K562 (cell line): ENCODE data around the gene TINAG. TPM values are rescaled to one million over a fixed set of nuclear protein-coding genes. Genes with fewer than 3 reads are reported as not detected.
"Not testable (repeated sequence)": the region's sequence is repeated elsewhere in the genome, so short reads cannot be mapped to it uniquely, and the experiment has no call there.

Source experiments
- ATAC-seq: fragments of 200-7000 bp; cut with Tn5 transposase; 3 replicates; pipeline ENCODE4 v1.9.1; 2020; ENCODE audit warnings: moderate library complexity
- BruUV-seq: library from RNA; stranded (reverse); fragments of 400-500 nt; replicated peaks from 2 replicates; lab custom pipeline; 2021; lab: Mats Ljungman, UMichigan
- CTCF ChIA-PET: fragments of 300-600 bp; formaldehyde crosslinking; extraction: SDS; loops from one replicate; lab custom pipeline; 2021; ENCODE audit warnings: low intra/inter-chr PET ratio; lab: Yijun Ruan, JAX
- POLR2A ChIA-PET: fragments of 300-600, 350-650 bp; sonication (Branson Sonifier 250); formaldehyde crosslinking; extraction: SDS; loops from one replicate; lab custom pipeline; 2021; ENCODE audit warnings: antibody characterized with exemption, inconsistent platforms; lab: Yijun Ruan, JAX
- DNase-seq, 4 experiments: peaks; one replicate each; pipeline versions ENCODE4 v3.0.0 to v3.0.0-alpha.2; 2011 to 2018; ENCODE audit warnings: low spot score in 3 of 4, mixed read lengths in 3 of 4; ENCODE audit errors: extremely low read depth in 1 of 4
- FAIRE-seq: peaks from 2 replicates; lab custom pipeline; 2011; peaks lifted over from hg19 to GRCh38; lab: Jason Lieb, UNC
- H2AFZ ChIP-seq: 2 replicates; pipeline ENCODE4 v1.6.0; 2011; ENCODE audit warnings: low read depth, low read length, control low read depth, inconsistent platforms
- H3K27ac ChIP-seq: fragments of 200-600 bp; 3 replicates; pipeline ENCODE4 v1.8.0; 2011; ENCODE audit warnings: low read depth, mild to moderate bottlenecking, control low read depth, inconsistent platforms, low read length, moderate library complexity, mixed read lengths; ENCODE audit errors: extremely low read depth
- H3K27me3 ChIP-seq, 2 experiments: fragments of 300-600 bp in 1 of 2; 2 replicates in 1 of 2; 3 replicates in 1 of 2; pipeline versions ENCODE4 v1.6.0 to v1.8.0; 2011; ENCODE audit warnings: inconsistent platforms in 2 of 2, low read length in 2 of 2, mild to moderate bottlenecking in 1 of 2, mixed read lengths in 1 of 2, moderate library complexity in 1 of 2; ENCODE audit not compliant: control insufficient read depth in 2 of 2, insufficient read depth in 2 of 2
- H3K36me3 ChIP-seq: fragments of 300-600 bp; 3 replicates; pipeline ENCODE4 v1.8.0; 2011; ENCODE audit warnings: mild to moderate bottlenecking, low read length, inconsistent platforms; ENCODE audit not compliant: control insufficient read depth, insufficient read depth
- H3K4me1 ChIP-seq, 2 experiments: fragments of 200-600 bp in 1 of 2; replicated peaks in 1 of 2; 2 replicates in 1 of 2; 3 replicates in 1 of 2; pipeline versions ENCODE4 v1.5.1 to v1.8.0; 2011; ENCODE audit warnings: inconsistent platforms in 2 of 2, low read length in 2 of 2, mild to moderate bottlenecking in 1 of 2, mixed read lengths in 1 of 2, moderate library complexity in 1 of 2; ENCODE audit not compliant: control insufficient read depth in 2 of 2, insufficient read depth in 2 of 2
- H3K4me2 ChIP-seq: 2 replicates; pipeline ENCODE4 v1.6.1; 2011; ENCODE audit warnings: low read length, control low read depth, inconsistent platforms, mixed read lengths; ENCODE audit not compliant: insufficient read depth
- H3K4me3 ChIP-seq: fragments of 200-600 bp; sonication (generic), shearing (Covaris generic); 2 replicates; pipeline ENCODE4 v1.5.1; 2016; ENCODE audit warnings: control low read depth, inconsistent platforms
- H3K79me2 ChIP-seq: fragments of 200-600 bp; 3 replicates; pipeline ENCODE4 v1.8.0; 2011; ENCODE audit warnings: low read length, inconsistent platforms; ENCODE audit not compliant: control insufficient read depth, insufficient read depth
- H3K9ac ChIP-seq, 2 experiments: 2 replicates each; pipeline versions ENCODE4 v1.6.0 to v1.6.1; 2011; ENCODE audit warnings: low read depth in 2 of 2, low read length in 2 of 2, control low read depth in 1 of 2, inconsistent platforms in 1 of 2, mild to moderate bottlenecking in 1 of 2, mixed read lengths in 1 of 2; ENCODE audit not compliant: insufficient read depth in 1 of 2
- H3K9me1 ChIP-seq: one replicate; pipeline ENCODE4 v1.6.0; 2011; ENCODE audit warnings: inconsistent platforms, mild to moderate bottlenecking, low read length, moderate library complexity; ENCODE audit not compliant: control insufficient read depth, insufficient read depth
- H3K9me3 ChIP-seq: replicated peaks from 2 replicates; pipeline ENCODE4 v1.5.1; 2011; ENCODE audit warnings: low read depth, low read length, inconsistent platforms; ENCODE audit not compliant: control insufficient read depth, insufficient read depth
- H4K20me1 ChIP-seq: replicated peaks from 2 replicates; pipeline ENCODE4 v1.6.1; 2011; ENCODE audit warnings: low read length, inconsistent platforms, mixed read lengths; ENCODE audit not compliant: control insufficient read depth, insufficient read depth
- KDM1A ChIP-seq, 2 experiments: fragments of 450-650 bp; IDR thresholded peaks; 2 replicates each; pipeline ENCODE4 v1.6.1; 2016; ENCODE audit warnings: mild to moderate bottlenecking in 2 of 2
- LARP7 ChIP-seq: fragments of 450-650 bp; IDR thresholded peaks from 2 replicates; pipeline ENCODE4 v1.6.1; 2016
- MED1 ChIP-seq: sonication (generic); formaldehyde crosslinking; IDR thresholded peaks from 2 replicates; pipeline ENCODE4 v1.8.1; 2023; ENCODE audit warnings: missing genetic modification reagents, borderline replicate concordance
- NFE2L1 ChIP-seq: fragments of 450-650 bp; IDR thresholded peaks from 2 replicates; pipeline ENCODE4 v1.6.1; 2016; ENCODE audit warnings: missing genetic modification characterization, low read depth, mild to moderate bottlenecking, missing compliant biosample characterization, moderate library complexity, borderline replicate concordance
- POLR2H ChIP-seq: IDR thresholded peaks from 2 replicates; pipeline ENCODE4 v1.6.1; 2016; ENCODE audit warnings: missing genetic modification characterization, low read depth, mild to moderate bottlenecking, control low read depth, missing compliant biosample characterization, moderate library complexity
- SUPT5H ChIP-seq: fragments of 450-650 bp; IDR thresholded peaks from 2 replicates; pipeline ENCODE4 v1.6.1; 2016
- ZNF175 ChIP-seq: fragments of 200-800 bp; sonication (Bioruptor generic); IDR thresholded peaks from 2 replicates; pipeline ENCODE4 v1.6.1; 2016; ENCODE audit warnings: low read depth, mild to moderate bottlenecking, missing genetic modification characterization, missing compliant biosample characterization
- ZNF280A ChIP-seq: fragments of 450-650 bp; IDR thresholded peaks from 2 replicates; pipeline ENCODE4 v1.6.1; 2018; ENCODE audit warnings: mild to moderate bottlenecking, low read depth; ENCODE audit not compliant: partially characterized antibody
- WGBS: fragments of 100-300 bp; shearing (Covaris generic); methylation state at CpG from one replicate; pipeline ENCODE4 v1.1.6; 2016; ENCODE audit warnings: low coverage, mixed read lengths; ENCODE audit not compliant: insufficient coverage; ENCODE audit errors: missing lambda C conversion rate; 5-methylcytosine and 5-hydroxymethylcytosine counted together
- in situ Hi-C: fragments of 300-500 bp; cut with MboI; formaldehyde crosslinking; loops from 4 replicates; pipeline ENCODE4 v1.15.0; 2018; ENCODE audit warnings: inconsistent platforms, mixed read lengths
- intact Hi-C: fragments of 100-400 bp; cut with micrococcal nuclease; formaldehyde crosslinking; loops from 2 replicates; pipeline ENCODE4 v1.14.2; 2022
- polyA plus RNA-seq, 8 experiments: library from polyadenylated mRNA; depleted of rRNA in 4 of 8; stranded (reverse) in 5 of 8; unstranded in 3 of 8; fragments of >200 nt; fragmentation: Nextera tagmentation in 2 of 8; fragmentation: Illumina TruSeq in 1 of 8; extraction: Ambion mirVana in 2 of 8; extraction: Trizol in 1 of 8; gene quantifications; 2 replicates each; pipeline versions ENCODE4 v1.2.1 to v1.2.3, GENCODE V29; 2011 to 2014; ENCODE audit warnings: inconsistent platforms in 1 of 8, missing spikeins in 1 of 8
- total RNA-seq, 7 experiments: library from RNA; depleted of rRNA in 6 of 7; stranded (reverse); fragments of >200 nt in 6 of 7; fragmentation: Illumina TruSeq in 2 of 7; extraction: Trizol in 2 of 7; gene quantifications; 2 replicates each; pipeline versions ENCODE4 v1.2.1 to v1.2.3, GENCODE V29; 2011 to 2021; ENCODE audit warnings: low replicate concordance in 1 of 7

Gene TINAG
- total and polyA plus RNA-seq, 9 of the 15 experiments (the other 6 are each of a cell fraction or from before 2014, with no cell fraction given), result not detected

GRCh38 chr6:54327631-54328030 is 19.4 kb downstream of the TINAG start:
- TF ChIP-seq KDM1A (IDR thresholded peaks at IDR 0.05), result no peak
- no peak for TF ChIP-seq SUPT5H
- TF ChIP-seq POLR2H (tag), result no peak
- TF ChIP-seq ZNF175 (CRISPR knock-in tag), result no peak
- no peak for TF ChIP-seq NFE2L1 (tag)
- no peak for TF ChIP-seq MED1 (CRISPR knock-in tag)
- TF ChIP-seq LARP7, result no peak
- no peak for TF ChIP-seq ZNF280A
- intact Hi-C loops (no loop called here), in situ Hi-C loops (no loop called here)
- ChIA-PET POLR2A (no interaction called here), CTCF (no interaction called here)
- BruUV-seq, result no TSS peak
- Histone ChIP-seq H3K4me2 (no peak overlapping the region), H3K9ac (no peak overlapping the region), H3K27ac (no peak overlapping the region), H4K20me1 (no peaks in the 10 kb centered on the region), H3K4me1 (no peaks in the 10 kb centered on the region), H3K4me3 (no peak overlapping the region), H3K36me3 (no peaks in the 10 kb centered on the region), H3K27me3 (no peaks in the 10 kb centered on the region), H3K79me2 (no peaks in the 10 kb centered on the region), H2AFZ (no peak overlapping the region), H3K9me3 (no peaks in the 10 kb centered on the region), H3K9me1 (no peaks in the 10 kb centered on the region)
- DNase-seq (no peak), FAIRE-seq (no peak), ATAC-seq (no peak)
- 0% methylated on average over 7 of the region's 7 CpGs for WGBS

DNA sequence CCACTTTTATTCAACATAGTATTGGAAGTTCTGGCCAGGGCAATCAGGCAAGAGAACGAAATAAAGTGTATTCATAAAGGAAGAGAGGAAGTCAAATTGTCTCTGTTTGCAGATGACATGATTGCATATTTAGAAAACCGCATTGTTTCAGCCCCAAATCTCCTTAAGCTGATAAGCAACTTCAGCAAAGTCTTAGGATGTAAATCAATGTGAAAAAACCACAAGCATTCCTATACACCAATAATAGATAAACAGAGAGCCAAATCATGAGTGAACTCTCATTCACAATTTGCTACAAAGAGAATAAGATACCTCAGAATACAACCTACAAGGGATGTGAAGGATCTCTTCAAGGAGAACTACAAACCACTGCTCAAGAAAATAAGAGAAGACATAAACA is 23.3 kb downstream of the TINAG start:
- DNase-seq, H3K36me3 ChIP-seq, H2AFZ ChIP-seq, H3K9ac ChIP-seq, H3K27me3 ChIP-seq, FAIRE-seq, ATAC-seq, H3K4me3 ChIP-seq, H3K9me1 ChIP-seq, H3K4me2 ChIP-seq, CTCF ChIA-PET, H3K4me1 ChIP-seq, intact Hi-C loops, H3K79me2 ChIP-seq, in situ Hi-C loops, H4K20me1 ChIP-seq, POLR2A ChIA-PET, H3K9me3 ChIP-seq, BruUV-seq, H3K27ac ChIP-seq: not testable (repeated sequence)
- WGBS, result 0% methylated on average over 2 of the region's 2 CpGs
